Measurements from ENCODE around the gene ASB14.

DNA sequence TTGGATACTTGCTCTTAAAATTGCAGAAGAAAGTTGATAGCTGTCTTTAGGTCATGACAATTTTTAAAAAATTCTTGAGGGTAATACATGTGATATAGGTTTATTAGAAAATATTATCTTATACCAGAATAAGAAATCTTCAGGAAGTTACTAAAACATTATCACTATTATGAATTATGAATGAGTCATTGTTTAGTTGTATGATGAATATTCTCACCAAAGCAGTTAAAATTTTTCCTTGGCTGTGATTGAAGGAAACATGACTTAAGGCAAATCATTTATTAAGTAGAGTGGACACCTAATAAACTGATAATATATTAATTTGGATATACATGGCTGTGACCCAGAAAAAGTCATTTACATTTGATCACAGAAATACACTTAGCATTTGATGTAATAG is 34.8 kb downstream of the ASB14 start:
- TF ChIP-seq, protein P1, sequence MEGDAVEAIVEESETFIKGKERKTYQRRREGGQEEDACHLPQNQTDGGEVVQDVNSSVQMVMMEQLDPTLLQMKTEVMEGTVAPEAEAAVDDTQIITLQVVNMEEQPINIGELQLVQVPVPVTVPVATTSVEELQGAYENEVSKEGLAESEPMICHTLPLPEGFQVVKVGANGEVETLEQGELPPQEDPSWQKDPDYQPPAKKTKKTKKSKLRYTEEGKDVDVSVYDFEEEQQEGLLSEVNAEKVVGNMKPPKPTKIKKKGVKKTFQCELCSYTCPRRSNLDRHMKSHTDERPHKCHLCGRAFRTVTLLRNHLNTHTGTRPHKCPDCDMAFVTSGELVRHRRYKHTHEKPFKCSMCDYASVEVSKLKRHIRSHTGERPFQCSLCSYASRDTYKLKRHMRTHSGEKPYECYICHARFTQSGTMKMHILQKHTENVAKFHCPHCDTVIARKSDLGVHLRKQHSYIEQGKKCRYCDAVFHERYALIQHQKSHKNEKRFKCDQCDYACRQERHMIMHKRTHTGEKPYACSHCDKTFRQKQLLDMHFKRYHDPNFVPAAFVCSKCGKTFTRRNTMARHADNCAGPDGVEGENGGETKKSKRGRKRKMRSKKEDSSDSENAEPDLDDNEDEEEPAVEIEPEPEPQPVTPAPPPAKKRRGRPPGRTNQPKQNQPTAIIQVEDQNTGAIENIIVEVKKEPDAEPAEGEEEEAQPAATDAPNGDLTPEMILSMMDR (conservative IDR thresholded peaks at IDR 0.05; ENCODE audit: low read depth, low read length): no peak
- no peak for TF ChIP-seq EZH2 (IDR thresholded peaks at IDR 0.05; ENCODE audit: borderline replicate concordance, low read depth, low read length, poor library complexity, severe bottlenecking)

Measured in A673 (cell line).